Frontal cortex (tissue), 4 donors: Measurements from ENCODE around the gene KIAA0753. TPM values are rescaled to one million over a fixed set of nuclear protein-coding genes. Genes with fewer than 3 reads are reported as not detected.
"Not testable (repeated sequence)": the region's sequence is repeated elsewhere in the genome, so short reads cannot be mapped to it uniquely, and the experiment has no call there.

Source experiments
- DNase-seq, 2 donors: peaks; one replicate each; pipeline ENCODE4 v3.0.0; 2012; ENCODE audit warnings: low spot score in 2 of 2
- FAIRE-seq: peaks from 2 replicates; lab custom pipeline; 2012; peaks lifted over from hg19 to GRCh38; lab: Jason Lieb, UNC
- total RNA-seq: library from RNA; depleted of rRNA; stranded (reverse); fragments of >200 nt; gene quantifications from one replicate; pipeline ENCODE4 v1.2.3, GENCODE V29; 2014
- donor health status: control.
- donor health status: control.
- donor health status: control.

KIAA0753 gene
- total RNA-seq, 1 donor from 2014 or later = 26.5 TPM

GRCh38 chr17:6669479-6670212 lies 29.1 kb upstream of the KIAA0753 start:
- no peak for FAIRE-seq

DNA sequence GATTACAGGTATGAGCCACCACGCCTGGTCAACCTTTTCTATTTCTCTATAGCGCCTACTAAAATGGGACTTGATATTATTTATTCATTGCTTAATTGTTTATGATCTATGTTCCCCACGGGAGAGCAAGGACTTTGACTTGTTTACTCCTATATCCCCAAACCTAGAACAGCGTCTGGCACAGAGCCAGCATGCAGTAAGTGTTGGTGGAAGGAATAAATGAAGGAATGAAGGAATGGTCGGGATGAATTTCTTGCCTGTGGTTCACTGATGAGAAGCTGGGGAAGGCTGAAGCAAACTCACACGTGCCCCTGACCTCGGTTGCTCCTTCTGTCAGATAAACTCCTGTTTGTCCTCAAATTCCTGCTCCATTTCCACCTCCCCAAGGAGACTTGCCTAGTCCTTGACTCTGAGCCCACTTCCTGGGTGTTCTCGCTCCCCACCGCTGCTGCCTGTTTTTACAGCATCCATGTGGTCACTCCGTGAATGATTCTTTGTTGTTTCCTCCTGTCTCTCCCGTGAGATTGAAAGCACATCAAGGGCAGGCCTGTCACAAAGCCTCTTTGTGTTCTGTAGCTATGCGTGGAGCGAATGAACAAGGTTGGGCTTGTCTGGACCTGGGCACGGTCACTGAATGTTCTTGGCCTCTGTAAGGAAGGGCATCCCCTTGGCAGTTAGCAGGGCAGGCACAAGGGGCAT lies 28.4 kb upstream of the KIAA0753 start:
- DNase-seq (no peak), FAIRE-seq (no peak)

More at GRCh38 chr17:6669479-6670212, 29.1 kb upstream of the KIAA0753 start:
- no peak for DNase-seq

DNA sequence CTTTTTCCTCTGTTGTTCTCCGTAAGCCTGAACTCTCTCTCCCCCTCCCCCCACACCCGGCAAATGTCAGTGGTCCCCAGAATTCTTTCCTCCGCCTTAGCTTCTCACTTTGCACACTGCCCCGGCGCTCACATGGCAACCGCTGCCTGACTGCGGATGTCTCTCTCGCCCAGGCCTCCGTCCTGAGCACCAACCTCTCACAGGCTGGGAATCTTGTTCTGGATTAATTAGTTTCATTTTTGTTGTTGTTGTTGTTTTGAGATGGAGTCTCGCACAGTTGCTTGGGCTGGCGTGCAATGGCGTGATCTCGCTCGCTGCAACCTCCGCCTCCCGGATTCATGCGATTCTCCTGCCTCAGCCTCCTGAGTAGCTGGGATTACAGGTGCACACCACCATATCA lies 27.7 kb upstream of the KIAA0753 start:
- DNase-seq = no peak
- no peak for FAIRE-seq

GRCh38 chr17:6667516-6667915 lies 27.0 kb upstream of the KIAA0753 start:
- FAIRE-seq = no peak
- no peak for DNase-seq

DNA sequence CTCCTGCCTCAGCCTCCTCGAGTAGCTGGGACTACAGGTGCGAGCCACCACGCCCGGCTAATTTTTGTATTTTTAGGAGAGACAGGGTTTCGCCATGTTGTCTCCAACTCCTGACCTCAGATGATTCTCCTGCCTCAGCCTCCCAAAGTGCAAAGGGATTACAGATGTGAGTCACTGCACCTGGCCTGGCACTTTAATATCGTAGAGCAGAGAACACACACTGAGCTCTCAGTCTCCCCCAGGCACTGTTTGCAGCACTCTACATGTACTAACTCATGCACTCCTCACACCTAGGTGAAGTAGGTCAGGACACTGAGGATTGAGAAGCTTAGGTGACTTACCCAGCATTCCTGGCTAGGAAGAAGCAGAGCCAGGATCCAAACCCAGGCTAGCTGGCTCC lies 26.0 kb upstream of the KIAA0753 start:
- no peak for FAIRE-seq
- no peak for DNase-seq

DNA sequence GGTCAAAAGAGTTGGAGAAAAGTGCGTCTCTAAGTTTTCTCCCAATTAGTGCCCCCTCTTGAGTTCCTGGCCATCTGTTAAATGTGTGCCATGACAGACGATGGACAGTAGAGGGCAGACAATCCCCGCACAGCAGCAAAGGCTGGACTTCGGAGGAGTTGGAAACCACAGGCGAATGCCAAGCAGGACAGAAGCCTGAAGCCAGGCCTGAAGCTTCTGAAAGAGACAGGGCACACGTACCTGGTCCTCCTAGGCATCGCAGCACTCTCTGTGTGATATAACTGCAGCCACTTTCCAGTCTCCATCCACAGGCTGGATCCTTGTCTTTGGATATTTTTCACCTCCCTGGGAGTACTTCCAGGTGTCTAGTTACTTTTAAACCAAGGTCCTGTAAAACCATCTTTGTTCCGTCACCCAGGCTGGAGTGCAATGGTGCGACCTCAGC lies 25.6 kb upstream of the KIAA0753 start:
- DNase-seq (peak; percentile 61 to 79), FAIRE-seq (no peak)

DNA sequence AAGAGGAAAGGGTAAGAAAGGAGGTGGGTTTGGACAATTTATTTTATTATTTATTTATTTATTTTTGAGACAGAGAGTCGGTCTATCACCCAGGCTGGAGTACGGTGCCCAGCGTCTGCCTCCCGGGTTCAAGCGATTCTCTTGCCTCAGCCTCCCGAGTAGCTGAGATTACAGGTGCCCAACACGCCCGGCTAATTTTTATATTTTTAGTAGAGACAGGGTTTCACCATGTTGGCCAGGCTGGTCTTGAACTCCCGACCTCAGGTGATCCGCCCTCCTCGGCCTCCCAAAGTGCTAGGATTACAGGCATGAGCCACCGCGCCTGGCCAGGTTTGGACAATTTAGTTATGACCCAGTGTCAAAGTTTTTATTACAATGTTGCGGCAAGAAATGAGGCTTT lies 22.7 kb upstream of the KIAA0753 start:
- not testable (repeated sequence) for DNase-seq, FAIRE-seq

DNA sequence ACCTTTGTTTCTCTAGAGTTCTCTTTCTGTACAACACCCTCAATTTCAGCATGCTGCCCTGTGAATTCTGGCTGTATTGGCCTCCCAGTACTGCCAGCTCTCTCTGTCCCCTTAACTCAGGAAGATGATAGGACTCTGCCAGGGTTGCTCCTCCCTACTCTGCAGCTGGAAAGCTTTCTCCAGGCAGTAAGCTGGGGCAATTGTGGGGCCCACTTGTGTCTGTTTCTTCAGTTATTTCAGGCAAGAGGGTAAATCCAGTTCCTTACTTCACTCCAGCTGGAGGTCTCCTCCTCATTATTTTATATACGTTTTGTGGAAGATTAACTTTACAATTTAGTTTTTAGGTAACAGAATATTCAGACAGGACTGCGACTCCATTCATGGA lies 20.9 kb upstream of the KIAA0753 start:
- DNase-seq (no peak), FAIRE-seq (no peak)

GRCh38 chr17:6660805-6661463 lies 20.4 kb upstream of the KIAA0753 start:
- FAIRE-seq (no peak), DNase-seq (no peak)

DNA sequence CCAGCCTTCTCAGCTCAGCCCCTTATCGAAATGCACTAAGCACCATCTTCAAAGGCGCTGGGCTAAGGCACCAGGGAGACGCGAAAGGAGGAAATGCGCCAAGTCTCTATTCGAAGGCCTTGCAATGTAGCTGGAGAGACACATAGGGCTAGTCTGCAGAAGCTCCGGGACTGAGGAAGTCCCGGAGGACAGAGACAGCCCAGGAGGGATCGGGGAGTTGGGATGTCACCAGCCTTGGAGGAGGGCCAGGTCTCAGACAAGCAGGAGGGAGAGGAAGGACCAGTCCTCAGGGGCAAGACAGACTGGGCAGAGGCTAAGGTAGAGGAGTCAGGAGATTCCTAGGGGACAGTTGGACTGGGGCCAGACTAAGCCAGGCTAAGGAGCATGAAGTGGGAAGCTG lies 19.6 kb upstream of the KIAA0753 start:
- FAIRE-seq = no peak
- DNase-seq = no peak

GRCh38 chr17:6658411-6658810 lies 17.9 kb upstream of the KIAA0753 start:
- not testable (repeated sequence) for DNase-seq, FAIRE-seq

DNA sequence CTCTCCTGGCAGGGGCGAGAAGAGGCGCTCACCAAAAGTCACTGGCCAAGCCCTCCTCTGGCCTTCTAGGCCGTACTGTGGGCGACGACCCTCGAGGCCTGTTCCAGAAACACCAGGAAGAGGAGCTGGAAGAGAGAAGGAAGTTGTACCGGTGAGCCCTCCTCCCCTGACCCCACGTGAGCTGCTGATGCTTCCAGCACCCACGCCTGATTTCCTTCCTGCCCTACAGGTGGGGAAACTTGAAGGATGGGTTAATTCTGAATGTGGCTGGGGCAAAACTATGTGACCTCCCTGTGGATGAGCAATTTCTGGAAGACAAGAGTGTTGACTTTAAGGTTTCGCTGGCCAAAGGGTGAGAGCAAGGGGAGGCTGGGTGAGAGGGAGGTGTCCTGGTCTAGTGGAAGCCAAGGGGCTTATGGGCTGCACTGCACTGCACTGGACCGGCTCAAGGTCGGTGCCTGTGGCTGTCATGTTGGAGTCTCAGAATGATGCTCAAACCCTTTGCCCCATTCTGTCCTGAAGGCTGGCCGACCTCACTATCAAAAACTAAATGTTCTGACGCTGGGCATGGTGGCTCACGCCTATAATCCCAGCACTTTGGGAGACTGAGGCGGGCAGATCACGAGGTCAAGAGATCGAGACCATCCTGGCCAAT lies 17.2 kb upstream of the KIAA0753 start:
- DNase-seq (no peak), FAIRE-seq (no peak)

DNA sequence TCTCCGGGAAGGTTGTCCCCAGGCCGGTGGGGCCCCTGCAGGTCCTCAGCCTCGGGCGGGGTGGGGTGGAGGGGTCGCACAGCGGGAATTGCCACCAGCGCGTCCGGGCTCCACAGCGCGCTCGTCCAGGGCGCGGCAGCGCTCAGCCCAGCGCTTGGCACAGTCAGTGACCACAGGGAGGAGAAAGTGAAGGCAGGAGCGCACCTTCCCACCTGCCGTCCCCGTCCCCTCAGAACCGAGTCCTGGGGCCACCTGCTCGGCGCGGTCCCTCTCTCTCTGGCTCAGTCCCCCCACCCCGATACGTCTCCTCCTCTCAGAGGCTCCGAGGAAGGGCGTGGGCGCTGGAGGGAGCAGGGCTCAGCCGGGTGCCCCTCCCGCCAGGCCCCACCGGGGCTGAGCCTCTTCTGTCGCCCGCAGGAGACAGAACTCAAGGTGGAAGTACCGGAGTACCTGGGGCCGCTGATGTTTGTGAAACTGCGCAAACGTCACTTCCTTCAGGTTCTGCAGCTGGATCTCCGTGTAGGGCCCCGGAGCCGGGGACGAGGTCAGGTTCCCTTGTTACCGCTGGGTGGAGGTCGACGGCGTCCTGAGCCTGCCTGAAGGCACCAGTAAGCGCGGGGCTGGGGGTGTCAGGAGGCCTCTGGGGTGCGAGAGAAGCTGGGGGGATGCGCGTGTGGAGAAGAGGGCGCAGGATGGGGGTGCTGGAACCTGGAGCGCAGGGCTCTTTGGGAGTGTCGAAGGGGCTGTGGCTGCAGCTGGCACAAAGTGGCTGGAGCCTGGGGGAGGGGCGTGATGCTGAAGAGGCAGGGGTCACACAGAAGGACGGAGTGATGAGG lies 16.5 kb upstream of the KIAA0753 start:
- FAIRE-seq, DNase-seq: not testable (repeated sequence)

- not testable (repeated sequence) for DNase-seq, FAIRE-seq
Observed at GRCh38 chr17:6655732-6656361, 15.3 kb upstream of the KIAA0753 start.

- peak in 1 of 2 donors; percentile 43 for DNase-seq
- no peak for FAIRE-seq
Observed at GRCh38 chr17:6654841-6655731, 14.6 kb upstream of the KIAA0753 start.

GRCh38 chr17:6651919-6652452 lies 11.5 kb upstream of the KIAA0753 start:
- FAIRE-seq (no peak), DNase-seq (peak in 1 of 2 donors; percentile 44)

GRCh38 chr17:6651354-6651918 lies 10.9 kb upstream of the KIAA0753 start, which contains the start of the genes C17orf100 and MED31:
Gene C17orf100 (plus strand): TSS chr17:6651762. CDS start chr17:6651914, 152 bp downstream.
Gene MED31 (minus strand): TSS chr17:6651605. CDS start chr17:6651528, 77 bp downstream.
- FAIRE-seq (no peak), DNase-seq (peak; percentile 95 to 97)
